GM23248 (cell line): ENCODE data around the gene OCEL1. TPM values are rescaled to one million over a fixed set of nuclear protein-coding genes. Genes with fewer than 3 reads are reported as not detected.

Experiments
- DNase-seq: peaks from one replicate; pipeline ENCODE4 v3.0.0-alpha.2; 2015
- H2AFZ ChIP-seq: fragments of 200-600 bp; sonication (generic); 2 replicates; pipeline ENCODE4 v1.6.1; 2016; ENCODE audit warnings: antibody characterized with exemption
- H3F3A ChIP-seq: fragments of 200-600 bp; sonication (generic); 2 replicates; pipeline ENCODE4 v1.6.1; 2016; ENCODE audit warnings: mild to moderate bottlenecking, antibody characterized with exemption, mixed run types; ENCODE audit not compliant: insufficient read depth
- H3K27ac ChIP-seq: fragments of 200-600 bp; sonication (generic); 2 replicates; pipeline ENCODE4 v1.5.1; 2016; ENCODE audit warnings: mild to moderate bottlenecking
- H3K27me3 ChIP-seq: fragments of 200-600 bp; sonication (generic); replicated peaks from 2 replicates; pipeline ENCODE4 v1.6.1; 2016; ENCODE audit warnings: mild to moderate bottlenecking; ENCODE audit not compliant: insufficient read depth
- H3K36me3 ChIP-seq: fragments of 200-600 bp; sonication (generic); 2 replicates; pipeline ENCODE4 v1.6.1; 2016; ENCODE audit warnings: low read depth, mild to moderate bottlenecking
- H3K4me1 ChIP-seq: fragments of 200-600 bp; sonication (generic); 2 replicates; pipeline ENCODE4 v1.6.1; 2016; ENCODE audit warnings: mild to moderate bottlenecking; ENCODE audit not compliant: insufficient read depth
- H3K4me2 ChIP-seq: fragments of 200-600 bp; sonication (generic); one replicate; pipeline ENCODE4 v1.6.1; 2016; ENCODE audit warnings: mild to moderate bottlenecking; ENCODE audit not compliant: unreplicated experiment
- H3K4me3 ChIP-seq: fragments of 200-600 bp; sonication (generic); 2 replicates; pipeline ENCODE4 v1.5.1; 2016; ENCODE audit warnings: mild to moderate bottlenecking
- H3K79me2 ChIP-seq: fragments of 200-600 bp; sonication (generic); 2 replicates; pipeline ENCODE4 v1.6.1; 2016; ENCODE audit warnings: mild to moderate bottlenecking; ENCODE audit not compliant: insufficient read depth
- H3K9ac ChIP-seq: fragments of 200-600 bp; sonication (generic); 2 replicates; pipeline ENCODE4 v1.6.1; 2016; ENCODE audit warnings: mild to moderate bottlenecking
- H3K9me2 ChIP-seq: fragments of 200-600 bp; sonication (generic); 2 replicates; pipeline ENCODE4 v1.6.1; 2016; ENCODE audit warnings: mixed run types, mild to moderate bottlenecking, moderate library complexity; ENCODE audit not compliant: insufficient read depth
- H3K9me3 ChIP-seq: fragments of 200-600 bp; sonication (generic); one replicate; pipeline ENCODE4 v1.6.1; 2017; ENCODE audit warnings: low read depth
- H4K20me1 ChIP-seq: fragments of 200-600 bp; sonication (generic); 2 replicates; pipeline ENCODE4 v1.6.0; 2016; ENCODE audit not compliant: insufficient read depth
- EZH2 ChIP-seq: fragments of 200-600 bp; sonication (generic); IDR thresholded peaks from 2 replicates; pipeline ENCODE4 v1.6.1; 2018; ENCODE audit warnings: antibody characterized with exemption, mild to moderate bottlenecking; ENCODE audit not compliant: insufficient read depth, poor library complexity, severe bottlenecking
- EZH2phosphoT487 ChIP-seq: fragments of 200-600 bp; sonication (generic); IDR thresholded peaks from 2 replicates; pipeline ENCODE4 v1.6.1; 2018; ENCODE audit warnings: antibody characterized with exemption, moderate library complexity, mild to moderate bottlenecking, low read depth; ENCODE audit not compliant: insufficient read depth
- WGBS, 2 experiments: methylation state at CpG; one replicate each; pipeline ENCODE4 v1.1.6; 2015 to 2017; ENCODE audit warnings: low lambda C conversion rate in 2 of 2, low coverage in 1 of 2; ENCODE audit errors: missing lambda C conversion rate in 2 of 2; 5-methylcytosine and 5-hydroxymethylcytosine counted together
- in situ Hi-C: fragments of 300-500 bp; cut with MboI; formaldehyde crosslinking; loops from 2 replicates; pipeline ENCODE4 v1.15.0; 2020
- polyA plus RNA-seq: library from polyadenylated mRNA; unstranded; fragments of >200 nt; fragmentation: Nextera tagmentation; extraction: Ambion mirVana; gene quantifications from 2 replicates; pipeline ENCODE4 v1.2.1, GENCODE V29; 2016
- total RNA-seq: library from RNA; depleted of rRNA; stranded (reverse); fragments of >200 nt; shearing (Covaris generic); gene quantifications from 2 replicates; pipeline ENCODE4 v1.2.3, GENCODE V29; 2014

Gene OCEL1
- total and polyA plus RNA-seq, 2 experiments from 2014 or later = 1.8 to 17.1 TPM

- Histone ChIP-seq H3K27ac (no peak overlapping the region), H4K20me1 (no peaks in the 10 kb centered on the region), H3K79me2 (peaks cover 53% of the 10 kb centered on the region), H3K4me1 (peaks cover 26% of the 10 kb centered on the region), H3K4me3 (peak overlapping the region; percentile 92), H3K27me3 (no peaks in the 10 kb centered on the region), H3K36me3 (no peaks in the 10 kb centered on the region), H3K9ac (peak overlapping the region; percentile 79), H3F3A (0 out of 2 replicates have a peak, but pooled peaks cover 3% of the 10 kb centered on the region), H3K4me2 (peak overlapping the region; percentile 94), H3K9me2 (no peaks in the 10 kb centered on the region), H3K9me3 (no peaks in the 10 kb centered on the region), H2AFZ (peak overlapping the region; percentile 71)
- peak; percentile 49 for DNase-seq
- WGBS, 2 experiments = 1 to 2% methylated on average over 37 to 53 of the region's 100 CpGs
- TF ChIP-seq EZH2phosphoT487 (no peak), EZH2 (no peak)
- in situ Hi-C loops = no loop called here
These were observed 18.9 kb downstream of the OCEL1 start for GRCh38 chr19:17244618-17245534.

GRCh38 chr19:17245535-17245984 is 19.5 kb downstream of the OCEL1 start, which contains the start of gene NR2F6:
TSS of gene NR2F6 (minus strand) at chr19:17245919. CDS start at chr19:17245220, 699 bp downstream.
- H3K9ac ChIP-seq = peak within 1 kb of the TSS; percentile 79
- WGBS, 2 experiments = no CpG with 5 or more reads among the region's 72 CpGs

GRCh38 chr19:17246681-17247425 is 20.8 kb downstream of the OCEL1 start:
- no peak for TF ChIP-seq EZH2
- TF ChIP-seq EZH2phosphoT487 = no peak
- Histone ChIP-seq H3K4me3 (peak overlapping the region; percentile 66), H3F3A (0 out of 2 replicates have a peak, but pooled peaks cover 3% of the 10 kb centered on the region), H3K9me3 (no peaks in the 10 kb centered on the region), H3K27me3 (no peaks in the 10 kb centered on the region), H3K27ac (0 out of 2 replicates have a peak overlapping the region, but pooled peaks have one; percentile 4), H3K79me2 (peaks cover 33% of the 10 kb centered on the region), H2AFZ (peak overlapping the region; percentile 83), H3K4me2 (peak overlapping the region; percentile 67), H3K4me1 (peaks cover 20% of the 10 kb centered on the region), H4K20me1 (no peaks in the 10 kb centered on the region), H3K36me3 (no peaks in the 10 kb centered on the region), H3K9me2 (no peaks in the 10 kb centered on the region), H3K9ac (peak overlapping the region; percentile 67)
- in situ Hi-C loops = no loop called here
- 20 to 21% methylated on average over 21 of the region's 21 CpGs for whole genome bisulfite sequencing, 2 experiments
- DNase-seq = peak; percentile 59

More at GRCh38 chr19:17245535-17245984, 19.5 kb downstream of the OCEL1 start, which contains the start of gene NR2F6:
- in situ Hi-C loops = no loop called here
- peak within 1 kb of the TSS; percentile 83 for H2AFZ ChIP-seq
- H3K9me2 ChIP-seq = no peaks in the 10 kb centered on the region
- peaks cover 46% of the 10 kb centered on the region for H3K79me2 ChIP-seq
- peak within 1 kb of the TSS; percentile 94 for H3K4me2 ChIP-seq
- 0 out of 2 replicates have a peak within 1 kb of the TSS, but pooled peaks have one; percentile 4 for H3K27ac ChIP-seq
- H3K36me3 ChIP-seq = no peaks in the 10 kb centered on the region
- H3K9me3 ChIP-seq = no peaks in the 10 kb centered on the region
- no peaks in the 10 kb centered on the region for H4K20me1 ChIP-seq
- 0 out of 2 replicates have a peak, but pooled peaks cover 3% of the 10 kb centered on the region for H3F3A ChIP-seq
- peak within 1 kb of the TSS; percentile 92 for H3K4me3 ChIP-seq
- no peak for DNase-seq
- H3K27me3 ChIP-seq = no peaks in the 10 kb centered on the region
- TF ChIP-seq EZH2 (no peak), EZH2phosphoT487 (no peak)
- peaks cover 26% of the 10 kb centered on the region for H3K4me1 ChIP-seq
